ENCODE results near the gene IFFO2.
A peak's percentile ranks its signal among the peaks of the same experiment; 100 is the strongest.

The IFFO2 gene

GRCh38 chr1:18936814-18937481 is 19.5 kb downstream of the IFFO2 start:
- no peak for DNase-seq (ENCODE audit: low read depth in 2 of 2)

- no peak for DNase-seq (ENCODE audit: low read depth in 2 of 2)
Observed at GRCh38 chr1:18936471-18936813, 20.0 kb downstream of the IFFO2 start.

- no peak for DNase-seq (ENCODE audit: low read depth in 2 of 2)
Observed at GRCh38 chr1:18934205-18935000, 22.1 kb downstream of the IFFO2 start.

GRCh38 chr1:18932879-18933278 is 23.6 kb downstream of the IFFO2 start:
- no peak for DNase-seq (ENCODE audit: low read depth in 2 of 2)

- no peak for DNase-seq (ENCODE audit: low read depth in 2 of 2)
Observed at GRCh38 chr1:18932387-18932786, 24.1 kb downstream of the IFFO2 start.

- DNase-seq (ENCODE audit: low read depth in 2 of 2): no peak
Observed at GRCh38 chr1:18931730-18932129, 24.7 kb downstream of the IFFO2 start.

GRCh38 chr1:18929686-18930085 is 26.8 kb downstream of the IFFO2 start:
- no peak for DNase-seq (ENCODE audit: low read depth in 2 of 2)

GRCh38 chr1:18928985-18929384 is 27.5 kb downstream of the IFFO2 start:
- DNase-seq (ENCODE audit: low read depth in 2 of 2): no peak

- DNase-seq (ENCODE audit: low read depth in 2 of 2): no peak
Observed at GRCh38 chr1:18928406-18928805, 28.1 kb downstream of the IFFO2 start.

GRCh38 chr1:18927654-18928272 is 28.7 kb downstream of the IFFO2 start:
- peak; percentile 24 to 25 for DNase-seq (ENCODE audit: low read depth in 2 of 2)

- peak in 1 of 2 donors; percentile 33 for DNase-seq (ENCODE audit: low read depth in 2 of 2)
Observed at GRCh38 chr1:18927082-18927653, 29.3 kb downstream of the IFFO2 start.

- peak; percentile 84 for DNase-seq (ENCODE audit: low read depth in 2 of 2)
Observed at GRCh38 chr1:18926315-18927081, 30.0 kb downstream of the IFFO2 start.

- no peak for DNase-seq (ENCODE audit: low read depth in 2 of 2)
Observed at GRCh38 chr1:18925279-18925678, 31.2 kb downstream of the IFFO2 start.

- DNase-seq (ENCODE audit: low read depth in 2 of 2): no peak
Observed at GRCh38 chr1:18924221-18924691, 32.2 kb downstream of the IFFO2 start.

GRCh38 chr1:18923756-18924211 is 32.7 kb downstream of the IFFO2 start:
- no peak for DNase-seq (ENCODE audit: low read depth in 2 of 2)

- DNase-seq (ENCODE audit: low read depth in 2 of 2): no peak
Observed at GRCh38 chr1:18922848-18923755, 33.4 kb downstream of the IFFO2 start.

- DNase-seq (ENCODE audit: low read depth in 2 of 2): no peak
Observed at GRCh38 chr1:18922319-18922726, 34.2 kb downstream of the IFFO2 start.

- DNase-seq (ENCODE audit: low read depth in 2 of 2): no peak
Observed at GRCh38 chr1:18921516-18922251, 34.8 kb downstream of the IFFO2 start.

GRCh38 chr1:18920931-18921330 is 35.5 kb downstream of the IFFO2 start:
- DNase-seq (ENCODE audit: low read depth in 2 of 2): no peak

- no peak for DNase-seq (ENCODE audit: low read depth in 2 of 2)
Observed at GRCh38 chr1:18919956-18920355, 36.5 kb downstream of the IFFO2 start.
